Astrocyte of the cerebellum (primary cell): ENCODE data around the gene TMEM59L.

Source experiments
- DNase-seq: peaks from one replicate; pipeline ENCODE4 v3.0.0-alpha.2; 2011; ENCODE audit warnings: low read depth
- H3K4me3 ChIP-seq: 2 replicates; pipeline ENCODE4 v1.5.1; 2011; ENCODE audit warnings: mild to moderate bottlenecking, low read depth, low read length, moderate library complexity
- in situ Hi-C: cut with HindIII; loops from 2 replicates; pipeline ENCODE4 v1.10.0; 2017; ENCODE audit warnings: low sequenced_read_pairs
- TF ChIP-seq, protein P1 (sequence below): IDR thresholded peaks from 2 replicates; pipeline ENCODE4 v1.5.1; 2012; ENCODE audit warnings: low read length, low read depth, moderate library complexity, mild to moderate bottlenecking; ENCODE audit errors: missing control alignments

Gene TMEM59L

DNA sequence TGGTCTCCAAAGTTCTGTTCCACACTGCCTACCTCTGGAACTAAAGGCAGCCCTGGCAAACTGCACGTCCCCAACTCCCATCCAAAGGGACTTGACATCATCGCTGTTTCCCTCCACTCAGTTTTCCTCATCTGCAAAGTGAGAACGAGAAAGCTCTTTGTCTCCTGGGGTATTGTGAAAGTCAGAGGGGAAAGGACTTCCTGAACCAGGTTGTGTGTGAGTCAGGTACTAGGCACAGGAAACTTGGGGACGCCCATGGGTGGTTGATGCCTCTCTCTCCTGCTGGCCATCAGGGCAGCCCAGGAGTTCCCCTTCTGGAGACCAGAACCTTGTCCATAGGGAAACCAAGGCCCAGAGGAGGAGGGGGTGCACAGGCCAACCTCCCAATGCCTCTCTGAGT lies 10.8 kb upstream of the TMEM59L start:
- in situ Hi-C loops, result no loop called here
- no peak for DNase-seq
- H3K4me3 ChIP-seq, result no peak overlapping the region
- TF ChIP-seq, protein P1, sequence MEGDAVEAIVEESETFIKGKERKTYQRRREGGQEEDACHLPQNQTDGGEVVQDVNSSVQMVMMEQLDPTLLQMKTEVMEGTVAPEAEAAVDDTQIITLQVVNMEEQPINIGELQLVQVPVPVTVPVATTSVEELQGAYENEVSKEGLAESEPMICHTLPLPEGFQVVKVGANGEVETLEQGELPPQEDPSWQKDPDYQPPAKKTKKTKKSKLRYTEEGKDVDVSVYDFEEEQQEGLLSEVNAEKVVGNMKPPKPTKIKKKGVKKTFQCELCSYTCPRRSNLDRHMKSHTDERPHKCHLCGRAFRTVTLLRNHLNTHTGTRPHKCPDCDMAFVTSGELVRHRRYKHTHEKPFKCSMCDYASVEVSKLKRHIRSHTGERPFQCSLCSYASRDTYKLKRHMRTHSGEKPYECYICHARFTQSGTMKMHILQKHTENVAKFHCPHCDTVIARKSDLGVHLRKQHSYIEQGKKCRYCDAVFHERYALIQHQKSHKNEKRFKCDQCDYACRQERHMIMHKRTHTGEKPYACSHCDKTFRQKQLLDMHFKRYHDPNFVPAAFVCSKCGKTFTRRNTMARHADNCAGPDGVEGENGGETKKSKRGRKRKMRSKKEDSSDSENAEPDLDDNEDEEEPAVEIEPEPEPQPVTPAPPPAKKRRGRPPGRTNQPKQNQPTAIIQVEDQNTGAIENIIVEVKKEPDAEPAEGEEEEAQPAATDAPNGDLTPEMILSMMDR, result no peak

DNA sequence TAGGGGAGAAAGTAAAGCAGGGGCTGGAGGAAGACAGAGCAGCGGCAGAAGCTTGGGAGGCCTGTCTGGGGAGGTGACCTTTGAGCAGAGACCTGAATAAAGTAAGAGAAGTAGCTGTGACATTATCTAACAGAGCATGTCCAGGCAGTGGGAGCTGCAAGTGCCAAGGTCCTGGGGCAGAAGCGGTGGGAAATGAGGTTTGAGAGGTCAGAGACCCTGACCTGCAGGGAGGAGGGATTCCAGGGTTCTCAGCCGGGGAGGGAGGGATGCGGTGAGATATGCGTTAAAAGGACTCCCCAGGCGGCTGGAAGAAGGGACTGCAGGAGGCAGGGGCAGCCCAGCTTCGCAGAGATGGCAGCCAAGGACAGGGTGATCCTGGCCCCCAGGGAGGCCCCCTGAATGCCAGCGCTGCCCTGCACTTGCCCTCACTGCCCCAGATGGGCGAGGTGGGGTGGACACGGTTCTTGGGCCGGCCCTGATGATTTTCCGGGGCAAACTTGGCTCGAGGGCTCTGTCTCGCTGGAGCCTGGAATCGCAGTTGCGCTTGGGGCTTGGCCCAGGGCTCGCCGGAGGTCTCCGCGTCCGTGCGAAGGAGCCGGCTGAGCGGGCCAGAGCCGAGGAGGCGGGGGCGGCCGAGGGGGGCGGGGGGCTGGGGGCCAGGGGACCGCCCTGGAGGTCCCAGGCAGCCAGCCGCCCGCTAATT lies 9.3 kb upstream of the TMEM59L start:
- TF ChIP-seq, protein P1, result peak; percentile 41
- no peak overlapping the region for H3K4me3 ChIP-seq

DNA sequence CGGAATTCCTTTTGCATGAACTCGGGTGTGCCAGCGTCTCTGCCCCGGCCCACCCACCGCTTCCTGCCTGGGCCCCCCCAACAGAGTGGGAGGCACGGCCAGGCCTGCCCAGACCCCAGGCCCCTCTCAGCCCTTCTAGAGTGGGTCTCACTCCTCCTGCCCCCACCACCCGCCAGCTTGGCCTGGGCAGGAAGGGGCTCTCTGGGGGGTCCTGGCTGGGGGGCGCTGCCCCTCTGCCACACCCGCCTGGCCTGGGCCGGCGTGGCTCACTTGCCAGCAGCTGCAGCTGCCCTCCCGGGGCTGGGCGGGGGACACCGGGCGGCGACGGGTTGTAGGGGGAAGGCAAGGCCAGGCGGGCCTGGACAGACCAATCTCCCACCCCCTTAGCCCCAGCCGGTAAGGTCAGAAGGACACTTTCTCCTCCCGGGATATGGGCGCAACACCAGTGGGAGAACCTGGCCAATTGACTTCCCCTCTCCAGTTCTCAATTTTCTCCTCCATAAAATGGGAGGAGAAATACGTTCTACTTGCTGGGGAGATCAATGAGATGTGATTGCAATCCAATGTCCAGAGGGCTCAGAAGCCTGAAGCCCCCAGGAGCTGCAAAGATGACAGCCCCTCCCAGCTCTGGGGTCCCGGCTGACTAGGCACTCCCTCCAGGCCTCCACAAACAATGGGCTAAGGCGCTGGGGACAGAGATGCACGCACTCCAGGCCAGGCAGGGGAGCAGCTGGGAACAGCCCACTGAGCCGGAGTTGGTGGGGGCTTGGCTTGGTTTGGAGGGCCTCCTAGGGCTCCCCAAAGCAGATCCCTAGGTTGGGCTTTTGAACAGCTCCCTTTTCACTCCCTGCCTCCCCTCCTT lies 8.5 kb upstream of the TMEM59L start:
- in situ Hi-C loops, result no loop called here
- H3K4me3 ChIP-seq, result no peak overlapping the region
- TF ChIP-seq, protein P1, result no peak
- DNase-seq, result no peak

More for the DNA sequence above, 9.3 kb upstream of the TMEM59L start:
- in situ Hi-C loops, result no loop called here
- DNase-seq, result no peak

DNA sequence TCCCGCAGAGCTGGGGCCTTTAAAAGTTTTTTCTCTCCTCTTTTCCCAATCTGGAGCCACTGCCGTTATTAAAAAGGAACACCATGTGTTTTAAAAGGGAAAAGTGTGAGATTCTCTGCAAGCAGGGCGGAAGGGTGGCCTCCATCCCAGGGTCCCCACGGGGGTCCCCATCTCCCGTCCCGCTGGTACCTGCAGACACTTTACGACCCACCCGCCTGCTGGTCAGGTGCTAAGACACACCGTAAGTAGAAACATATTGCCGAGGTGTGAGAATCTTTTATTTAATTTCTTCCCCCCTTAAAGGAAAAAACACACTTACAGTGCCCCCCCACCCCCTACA lies 7.9 kb upstream of the TMEM59L start:
- in situ Hi-C loops, result no loop called here
- no peak overlapping the region for H3K4me3 ChIP-seq
- TF ChIP-seq, protein P1, result no peak
- no peak for DNase-seq

GRCh38 chr19:18605196-18605545 lies 7.5 kb upstream of the TMEM59L start:
- TF ChIP-seq, protein P1, result no peak
- no peak for DNase-seq
- in situ Hi-C loops, result no loop called here
- H3K4me3 ChIP-seq, result no peak overlapping the region

DNA sequence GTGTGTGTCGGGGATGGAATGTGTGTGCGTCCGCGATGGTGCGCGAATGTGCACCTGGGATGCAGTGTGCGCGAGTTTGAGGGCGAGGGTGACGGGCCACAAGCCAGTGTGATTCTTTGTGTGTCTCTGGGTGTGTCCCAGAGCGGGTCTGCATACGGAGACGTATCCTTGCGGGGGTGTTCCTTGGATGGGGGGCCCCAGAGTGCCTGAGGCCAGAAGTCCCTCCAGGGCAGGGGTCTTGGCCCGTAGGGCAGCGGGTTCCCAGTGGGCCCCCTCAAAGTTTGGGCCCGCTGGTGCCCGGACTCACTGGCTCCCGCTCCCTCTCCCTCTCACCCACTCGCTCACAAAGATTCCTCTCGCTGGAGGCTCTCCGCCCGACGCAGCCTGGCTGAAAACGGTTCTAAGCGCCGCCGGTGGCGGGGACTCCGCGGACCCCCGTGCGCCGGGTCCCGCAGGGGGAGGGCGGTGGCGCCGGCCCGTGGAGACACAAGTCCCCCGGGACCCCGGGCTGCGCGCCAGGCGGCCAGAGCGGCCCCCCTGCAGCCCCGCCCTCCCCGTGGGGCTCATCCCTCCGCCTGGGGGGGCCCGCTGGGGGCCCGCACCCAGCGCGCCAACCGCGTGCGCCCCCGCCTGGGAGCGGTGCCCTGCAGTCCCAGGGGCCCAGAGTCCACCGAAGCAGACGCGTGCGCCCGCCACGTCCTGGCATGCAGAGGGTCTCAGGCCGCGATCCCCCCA lies 7.0 kb upstream of the TMEM59L start:
- TF ChIP-seq, protein P1, result no peak
- no peak for DNase-seq
- in situ Hi-C loops, result no loop called here
- no peak overlapping the region for H3K4me3 ChIP-seq
